BLaER1 (cell line): ENCODE data around the gene DAO.

Experiments
- H3K27ac ChIP-seq: shearing (Covaris generic); formaldehyde crosslinking; 2 replicates; pipeline ENCODE4 v1.8.1; 2022
- H3K27me3 ChIP-seq: shearing (Covaris generic); formaldehyde crosslinking; 2 replicates; pipeline ENCODE4 v1.8.1; 2022
- H3K36me3 ChIP-seq: shearing (Covaris generic); formaldehyde crosslinking; 2 replicates; pipeline ENCODE4 v1.8.1; 2022
- H3K4me1 ChIP-seq: shearing (Covaris generic); formaldehyde crosslinking; 2 replicates; pipeline ENCODE4 v1.8.1; 2022
- H3K4me2 ChIP-seq: shearing (Covaris generic); formaldehyde crosslinking; 2 replicates; pipeline ENCODE4 v1.8.1; 2022
- H3K4me3 ChIP-seq: shearing (Covaris generic); formaldehyde crosslinking; 2 replicates; pipeline ENCODE4 v1.8.1; 2022
- H3K9ac ChIP-seq: shearing (Covaris generic); formaldehyde crosslinking; 2 replicates; pipeline ENCODE4 v1.8.1; 2022
- H3K9me3 ChIP-seq: shearing (Covaris generic); formaldehyde crosslinking; 2 replicates; pipeline ENCODE4 v1.8.1; 2022
- H4K20me1 ChIP-seq: shearing (Covaris generic); formaldehyde crosslinking; 2 replicates; pipeline ENCODE4 v1.8.1; 2022
- Cebpa-rat ChIP-seq: shearing (Covaris generic); IDR thresholded peaks from 2 replicates; pipeline ENCODE4 v1.8.1; 2022

The DAO gene

GRCh38 chr12:108895220-108895802 is 15.4 kb downstream of the DAO start:
- no peak overlapping the region for H3K4me2 ChIP-seq
- H4K20me1 ChIP-seq: no peaks in the 10 kb centered on the region
- H3K9ac ChIP-seq: no peak overlapping the region
- TF ChIP-seq Cebpa-rat: no peak
- H3K27ac ChIP-seq: no peak overlapping the region
- no peaks in the 10 kb centered on the region for H3K9me3 ChIP-seq
- no peaks in the 10 kb centered on the region for H3K27me3 ChIP-seq
- no peaks in the 10 kb centered on the region for H3K36me3 ChIP-seq
- H3K4me1 ChIP-seq: no peaks in the 10 kb centered on the region
- H3K4me3 ChIP-seq: no peak overlapping the region

- no peak for TF ChIP-seq Cebpa-rat
- Histone ChIP-seq H3K4me3 (no peak overlapping the region), H3K4me2 (no peak overlapping the region), H3K27ac (no peak overlapping the region), H3K4me1 (no peaks in the 10 kb centered on the region), H3K9ac (no peak overlapping the region), H3K9me3 (no peaks in the 10 kb centered on the region), H3K27me3 (no peaks in the 10 kb centered on the region), H3K36me3 (no peaks in the 10 kb centered on the region), H4K20me1 (no peaks in the 10 kb centered on the region)
Measured at GRCh38 chr12:108896336-108896735, 16.4 kb downstream of the DAO start.

- no peaks in the 10 kb centered on the region for H4K20me1 ChIP-seq
- no peaks in the 10 kb centered on the region for H3K36me3 ChIP-seq
- H3K27ac ChIP-seq: no peak overlapping the region
- no peak overlapping the region for H3K4me2 ChIP-seq
- H3K9ac ChIP-seq: no peak overlapping the region
- no peaks in the 10 kb centered on the region for H3K27me3 ChIP-seq
- no peak for TF ChIP-seq Cebpa-rat
- H3K4me1 ChIP-seq: no peaks in the 10 kb centered on the region
- no peaks in the 10 kb centered on the region for H3K9me3 ChIP-seq
- H3K4me3 ChIP-seq: no peak overlapping the region
Measured at GRCh38 chr12:108896817-108897216, 16.9 kb downstream of the DAO start.

- TF ChIP-seq Cebpa-rat: no peak
- no peak overlapping the region for H3K4me2 ChIP-seq
- H3K9me3 ChIP-seq: no peaks in the 10 kb centered on the region
- H3K4me3 ChIP-seq: no peak overlapping the region
- no peak overlapping the region for H3K27ac ChIP-seq
- no peaks in the 10 kb centered on the region for H4K20me1 ChIP-seq
- H3K4me1 ChIP-seq: peaks cover 1% of the 10 kb centered on the region; the same call in 1 of the 2 replicates
- H3K36me3 ChIP-seq: no peaks in the 10 kb centered on the region
- no peaks in the 10 kb centered on the region for H3K27me3 ChIP-seq
- H3K9ac ChIP-seq: no peak overlapping the region
Measured at GRCh38 chr12:108899145-108899544, 19.3 kb downstream of the DAO start.

- no peak overlapping the region; the same call in 1 of the 2 replicates for H3K9ac ChIP-seq
- H3K9me3 ChIP-seq: no peaks in the 10 kb centered on the region
- peaks cover 22% of the 10 kb centered on the region for H3K4me1 ChIP-seq
Measured at GRCh38 chr12:108905725-108906124, 25.8 kb downstream of the DAO start.

GRCh38 chr12:108906971-108907370 is 27.1 kb downstream of the DAO start:
- Histone ChIP-seq H3K9me3 (no peaks in the 10 kb centered on the region), H3K9ac (no peak overlapping the region), H3K4me1 (peaks cover 22% of the 10 kb centered on the region), H3K4me2 (no peak overlapping the region), H3K27me3 (no peaks in the 10 kb centered on the region), H3K4me3 (no peak overlapping the region), H3K36me3 (no peaks in the 10 kb centered on the region), H4K20me1 (no peaks in the 10 kb centered on the region), H3K27ac (no peak overlapping the region)
- no peak for TF ChIP-seq Cebpa-rat

More at GRCh38 chr12:108905725-108906124, 25.8 kb downstream of the DAO start:
- H3K36me3 ChIP-seq: no peaks in the 10 kb centered on the region
- peak overlapping the region; percentile 62 for H3K4me2 ChIP-seq
- no peaks in the 10 kb centered on the region for H3K27me3 ChIP-seq
- TF ChIP-seq Cebpa-rat: no peak
- H3K4me3 ChIP-seq: no peak overlapping the region
- H3K27ac ChIP-seq: no peak overlapping the region
- H4K20me1 ChIP-seq: no peaks in the 10 kb centered on the region

- no peak for TF ChIP-seq Cebpa-rat
- Histone ChIP-seq H4K20me1 (no peaks in the 10 kb centered on the region), H3K27me3 (no peaks in the 10 kb centered on the region), H3K27ac (no peak overlapping the region), H3K9me3 (no peaks in the 10 kb centered on the region), H3K36me3 (no peaks in the 10 kb centered on the region), H3K4me2 (no peak overlapping the region), H3K9ac (no peak overlapping the region), H3K4me3 (no peak overlapping the region), H3K4me1 (peaks cover 22% of the 10 kb centered on the region)
Measured at GRCh38 chr12:108907839-108908351, 28.0 kb downstream of the DAO start.

- no peaks in the 10 kb centered on the region for H4K20me1 ChIP-seq
- H3K27me3 ChIP-seq: no peaks in the 10 kb centered on the region
- no peak overlapping the region for H3K27ac ChIP-seq
- H3K4me3 ChIP-seq: no peak overlapping the region
- H3K4me2 ChIP-seq: no peak overlapping the region
- H3K9ac ChIP-seq: no peak overlapping the region
- no peaks in the 10 kb centered on the region for H3K36me3 ChIP-seq
- H3K4me1 ChIP-seq: peaks cover 16% of the 10 kb centered on the region
- no peaks in the 10 kb centered on the region for H3K9me3 ChIP-seq
- TF ChIP-seq Cebpa-rat: no peak
Measured at GRCh38 chr12:108910336-108910735, 30.4 kb downstream of the DAO start.

- Histone ChIP-seq H3K27me3 (no peaks in the 10 kb centered on the region), H3K4me2 (no peak overlapping the region), H3K9me3 (no peaks in the 10 kb centered on the region), H3K27ac (no peak overlapping the region), H4K20me1 (no peaks in the 10 kb centered on the region), H3K36me3 (no peaks in the 10 kb centered on the region), H3K4me1 (peaks cover 7% of the 10 kb centered on the region; the same call in 1 of the 2 replicates), H3K4me3 (no peak overlapping the region), H3K9ac (no peak overlapping the region)
- TF ChIP-seq Cebpa-rat: no peak
Measured at GRCh38 chr12:108911915-108912314, 32.0 kb downstream of the DAO start.

GRCh38 chr12:108912361-108912760 is 32.5 kb downstream of the DAO start:
- Histone ChIP-seq H3K4me2 (no peak overlapping the region), H4K20me1 (no peaks in the 10 kb centered on the region), H3K4me3 (no peak overlapping the region), H3K9me3 (no peaks in the 10 kb centered on the region), H3K27me3 (no peaks in the 10 kb centered on the region), H3K9ac (no peak overlapping the region), H3K4me1 (peaks cover 7% of the 10 kb centered on the region; the same call in 1 of the 2 replicates), H3K36me3 (no peaks in the 10 kb centered on the region), H3K27ac (no peak overlapping the region)
- no peak for TF ChIP-seq Cebpa-rat

- Histone ChIP-seq H3K9ac (no peak overlapping the region), H3K4me2 (peak overlapping the region; percentile 34), H3K27ac (no peak overlapping the region), H3K4me3 (no peak overlapping the region), H3K4me1 (peaks cover 7% of the 10 kb centered on the region; the same call in 1 of the 2 replicates), H3K36me3 (no peaks in the 10 kb centered on the region), H3K27me3 (no peaks in the 10 kb centered on the region), H3K9me3 (no peaks in the 10 kb centered on the region), H4K20me1 (no peaks in the 10 kb centered on the region)
- no peak for TF ChIP-seq Cebpa-rat
Measured at GRCh38 chr12:108914121-108914531, 34.2 kb downstream of the DAO start.
